ENCODE measurements around the gene ZNF184. TPM values are rescaled to one million over a fixed set of nuclear protein-coding genes. Genes with fewer than 3 reads are reported as not detected.

The ZNF184 gene
- total and polyA plus RNA-seq, 9 of the 15 experiments (the other 6 are each of a cell fraction or from before 2014, with no cell fraction given): 7.6 to 22.2 (median 12.8) TPM

- TF ChIP-seq, protein P1, sequence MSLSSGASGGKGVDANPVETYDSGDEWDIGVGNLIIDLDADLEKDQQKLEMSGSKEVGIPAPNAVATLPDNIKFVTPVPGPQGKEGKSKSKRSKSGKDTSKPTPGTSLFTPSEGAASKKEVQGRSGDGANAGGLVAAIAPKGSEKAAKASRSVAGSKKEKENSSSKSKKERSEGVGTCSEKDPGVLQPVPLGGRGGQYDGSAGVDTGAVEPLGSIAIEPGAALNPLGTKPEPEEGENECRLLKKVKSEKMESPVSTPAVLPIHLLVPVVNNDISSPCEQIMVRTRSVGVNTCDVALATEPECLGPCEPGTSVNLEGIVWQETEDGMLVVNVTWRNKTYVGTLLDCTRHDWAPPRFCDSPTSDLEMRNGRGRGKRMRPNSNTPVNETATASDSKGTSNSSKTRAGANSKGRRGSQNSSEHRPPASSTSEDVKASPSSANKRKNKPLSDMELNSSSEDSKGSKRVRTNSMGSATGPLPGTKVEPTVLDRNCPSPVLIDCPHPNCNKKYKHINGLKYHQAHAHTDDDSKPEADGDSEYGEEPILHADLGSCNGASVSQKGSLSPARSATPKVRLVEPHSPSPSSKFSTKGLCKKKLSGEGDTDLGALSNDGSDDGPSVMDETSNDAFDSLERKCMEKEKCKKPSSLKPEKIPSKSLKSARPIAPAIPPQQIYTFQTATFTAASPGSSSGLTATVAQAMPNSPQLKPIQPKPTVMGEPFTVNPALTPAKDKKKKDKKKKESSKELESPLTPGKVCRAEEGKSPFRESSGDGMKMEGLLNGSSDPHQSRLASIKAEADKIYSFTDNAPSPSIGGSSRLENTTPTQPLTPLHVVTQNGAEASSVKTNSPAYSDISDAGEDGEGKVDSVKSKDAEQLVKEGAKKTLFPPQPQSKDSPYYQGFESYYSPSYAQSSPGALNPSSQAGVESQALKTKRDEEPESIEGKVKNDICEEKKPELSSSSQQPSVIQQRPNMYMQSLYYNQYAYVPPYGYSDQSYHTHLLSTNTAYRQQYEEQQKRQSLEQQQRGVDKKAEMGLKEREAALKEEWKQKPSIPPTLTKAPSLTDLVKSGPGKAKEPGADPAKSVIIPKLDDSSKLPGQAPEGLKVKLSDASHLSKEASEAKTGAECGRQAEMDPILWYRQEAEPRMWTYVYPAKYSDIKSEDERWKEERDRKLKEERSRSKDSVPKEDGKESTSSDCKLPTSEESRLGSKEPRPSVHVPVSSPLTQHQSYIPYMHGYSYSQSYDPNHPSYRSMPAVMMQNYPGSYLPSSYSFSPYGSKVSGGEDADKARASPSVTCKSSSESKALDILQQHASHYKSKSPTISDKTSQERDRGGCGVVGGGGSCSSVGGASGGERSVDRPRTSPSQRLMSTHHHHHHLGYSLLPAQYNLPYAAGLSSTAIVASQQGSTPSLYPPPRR (CRISPR knock-in tag; IDR thresholded peaks at IDR 0.05; ENCODE audit: borderline replicate concordance): no peak
- TF ChIP-seq ZNF282 (CRISPR knock-in tag; IDR thresholded peaks at IDR 0.05) (no peak), JUN (IDR thresholded peaks at IDR 0.05; ENCODE audit: borderline replicate concordance, low read depth, low read length) (0 out of 2 replicates have a peak, but pooled peaks have one; percentile 25), JUN (CRISPR knock-in tag; IDR thresholded peaks at IDR 0.05; ENCODE audit: borderline replicate concordance) (no peak), POLR2AphosphoS5 (IDR thresholded peaks at IDR 0.05; ENCODE audit: control insufficient read depth, insufficient read depth, low read depth, low read length) (no peak), ZNF165 (CRISPR knock-in tag; IDR thresholded peaks at IDR 0.05; ENCODE audit: borderline replicate concordance) (no peak), PURB (CRISPR knock-in tag; IDR thresholded peaks at IDR 0.05; ENCODE audit: low read depth) (no peak), ELF1 (tag; IDR thresholded peaks at IDR 0.05) (no peak; the same call in 1 of the 2 replicates), HDAC2 (IDR thresholded peaks at IDR 0.05) (no peak; the same call in 1 of the 2 replicates), XRCC3 (IDR thresholded peaks at IDR 0.05) (no peak), FOXK2 (conservative IDR thresholded peaks at IDR 0.05 in 1 of 2, IDR thresholded peaks at IDR 0.05 in 1 of 2; ENCODE audit: low read depth in 2 of 2) (peak; percentile 32 to 80; a peak in 2 of 4 replicates), NFATC3 (IDR thresholded peaks at IDR 0.05) (0 out of 2 replicates have a peak, but pooled peaks have one; percentile 58)
- TF ChIP-seq, protein P2, sequence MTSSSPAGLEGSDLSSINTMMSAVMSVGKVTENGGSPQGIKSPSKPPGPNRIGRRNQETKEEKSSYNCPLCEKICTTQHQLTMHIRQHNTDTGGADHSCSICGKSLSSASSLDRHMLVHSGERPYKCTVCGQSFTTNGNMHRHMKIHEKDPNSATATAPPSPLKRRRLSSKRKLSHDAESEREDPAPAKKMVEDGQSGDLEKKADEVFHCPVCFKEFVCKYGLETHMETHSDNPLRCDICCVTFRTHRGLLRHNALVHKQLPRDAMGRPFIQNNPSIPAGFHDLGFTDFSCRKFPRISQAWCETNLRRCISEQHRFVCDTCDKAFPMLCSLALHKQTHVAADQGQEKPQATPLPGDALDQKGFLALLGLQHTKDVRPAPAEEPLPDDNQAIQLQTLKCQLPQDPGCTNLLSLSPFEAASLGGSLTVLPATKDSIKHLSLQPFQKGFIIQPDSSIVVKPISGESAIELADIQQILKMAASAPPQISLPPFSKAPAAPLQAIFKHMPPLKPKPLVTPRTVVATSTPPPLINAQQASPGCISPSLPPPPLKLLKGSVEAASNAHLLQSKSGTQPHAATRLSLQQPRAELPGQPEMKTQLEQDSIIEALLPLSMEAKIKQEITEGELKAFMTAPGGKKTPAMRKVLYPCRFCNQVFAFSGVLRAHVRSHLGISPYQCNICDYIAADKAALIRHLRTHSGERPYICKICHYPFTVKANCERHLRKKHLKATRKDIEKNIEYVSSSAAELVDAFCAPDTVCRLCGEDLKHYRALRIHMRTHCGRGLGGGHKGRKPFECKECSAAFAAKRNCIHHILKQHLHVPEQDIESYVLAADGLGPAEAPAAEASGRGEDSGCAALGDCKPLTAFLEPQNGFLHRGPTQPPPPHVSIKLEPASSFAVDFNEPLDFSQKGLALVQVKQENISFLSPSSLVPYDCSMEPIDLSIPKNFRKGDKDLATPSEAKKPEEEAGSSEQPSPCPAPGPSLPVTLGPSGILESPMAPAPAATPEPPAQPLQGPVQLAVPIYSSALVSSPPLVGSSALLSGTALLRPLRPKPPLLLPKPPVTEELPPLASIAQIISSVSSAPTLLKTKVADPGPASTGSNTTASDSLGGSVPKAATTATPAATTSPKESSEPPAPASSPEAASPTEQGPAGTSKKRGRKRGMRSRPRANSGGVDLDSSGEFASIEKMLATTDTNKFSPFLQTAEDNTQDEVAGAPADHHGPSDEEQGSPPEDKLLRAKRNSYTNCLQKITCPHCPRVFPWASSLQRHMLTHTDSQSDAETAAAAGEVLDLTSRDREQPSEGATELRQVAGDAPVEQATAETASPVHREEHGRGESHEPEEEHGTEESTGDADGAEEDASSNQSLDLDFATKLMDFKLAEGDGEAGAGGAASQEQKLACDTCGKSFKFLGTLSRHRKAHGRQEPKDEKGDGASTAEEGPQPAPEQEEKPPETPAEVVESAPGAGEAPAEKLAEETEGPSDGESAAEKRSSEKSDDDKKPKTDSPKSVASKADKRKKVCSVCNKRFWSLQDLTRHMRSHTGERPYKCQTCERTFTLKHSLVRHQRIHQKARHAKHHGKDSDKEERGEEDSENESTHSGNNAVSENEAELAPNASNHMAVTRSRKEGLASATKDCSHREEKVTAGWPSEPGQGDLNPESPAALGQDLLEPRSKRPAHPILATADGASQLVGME (CRISPR knock-in tag; IDR thresholded peaks at IDR 0.05): peak; percentile 41; the same call in 1 of the 2 replicates
- TF ChIP-seq, protein P3, sequence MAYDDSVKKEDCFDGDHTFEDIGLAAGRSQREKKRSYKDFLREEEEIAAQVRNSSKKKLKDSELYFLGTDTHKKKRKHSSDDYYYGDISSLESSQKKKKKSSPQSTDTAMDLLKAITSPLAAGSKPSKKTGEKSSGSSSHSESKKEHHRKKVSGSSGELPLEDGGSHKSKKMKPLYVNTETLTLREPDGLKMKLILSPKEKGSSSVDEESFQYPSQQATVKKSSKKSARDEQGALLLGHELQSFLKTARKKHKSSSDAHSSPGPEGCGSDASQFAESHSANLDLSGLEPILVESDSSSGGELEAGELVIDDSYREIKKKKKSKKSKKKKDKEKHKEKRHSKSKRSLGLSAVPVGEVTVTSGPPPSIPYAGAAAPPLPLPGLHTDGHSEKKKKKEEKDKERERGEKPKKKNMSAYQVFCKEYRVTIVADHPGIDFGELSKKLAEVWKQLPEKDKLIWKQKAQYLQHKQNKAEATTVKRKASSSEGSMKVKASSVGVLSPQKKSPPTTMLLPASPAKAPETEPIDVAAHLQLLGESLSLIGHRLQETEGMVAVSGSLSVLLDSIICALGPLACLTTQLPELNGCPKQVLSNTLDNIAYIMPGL (CRISPR knock-in tag; IDR thresholded peaks at IDR 0.05): peak; percentile 89; the same call in 1 of the 2 replicates
These were observed 5.9 kb upstream of the ZNF184 start (continued) for GRCh38 chr6:27478706-27479318.

Data from K562 (cell line).